GM12878 (cell line): ENCODE data around the gene HYCC1. TPM values are rescaled to one million over a fixed set of nuclear protein-coding genes. Genes with fewer than 3 reads are reported as not detected.
A peak's percentile ranks its signal among the peaks of the same experiment; 100 is the strongest.

Experiments
- ATAC-seq: fragments of 200-7000 bp; cut with Tn5 transposase; 3 replicates; pipeline ENCODE4 v1.9.1; 2020; ENCODE audit warnings: mild to moderate bottlenecking, moderate library complexity
- BruUV-seq: library from RNA; stranded (reverse); fragments of 400-500 nt; replicated peaks from 2 replicates; lab custom pipeline; 2021; lab: Mats Ljungman, UMichigan
- CTCF ChIA-PET: fragments of 300-600 bp; sonication (Branson Sonifier 250); formaldehyde crosslinking; extraction: SDS; loops from one replicate; lab custom pipeline; 2021; ENCODE audit warnings: inconsistent platforms; lab: Yijun Ruan, JAX
- POLR2A ChIA-PET: fragments of 350-600 bp; formaldehyde crosslinking; extraction: SDS; loops from one replicate; lab custom pipeline; 2021; ENCODE audit warnings: inconsistent platforms; lab: Charles Lee
- RAD21 ChIA-PET: fragments of 300-600 bp; sonication (Branson Sonifier 250); formaldehyde crosslinking; loops from one replicate; lab custom pipeline; 2023; ENCODE audit warnings: antibody characterized with exemption; ENCODE audit not compliant: unreplicated experiment; lab: Charles Lee
- SMC1A ChIA-PET: fragments of 300-600 bp; sonication (Branson Sonifier 250); formaldehyde crosslinking; loops from one replicate; lab custom pipeline; 2023; ENCODE audit not compliant: unreplicated experiment, uncharacterized antibody; lab: Charles Lee
- DNase-seq: peaks from one replicate; pipeline ENCODE4 v3.0.0-alpha.2; 2011; ENCODE audit warnings: low read depth, low spot score
- FAIRE-seq: peaks from 3 replicates; lab custom pipeline; 2011; peaks lifted over from hg19 to GRCh38; lab: Jason Lieb, UNC
- H2AFZ ChIP-seq: 2 replicates; pipeline ENCODE4 v1.6.0; 2011; ENCODE audit warnings: low read depth, low read length, control low read depth; ENCODE audit not compliant: control insufficient read depth
- H3K27ac ChIP-seq: 2 replicates; pipeline ENCODE4 v1.5.1; 2011; ENCODE audit warnings: control low read depth; ENCODE audit not compliant: control insufficient read depth, insufficient read depth
- H3K27me3 ChIP-seq, 2 experiments: replicated peaks in 1 of 2; 2 replicates each; pipeline versions ENCODE4 v1.6.0 to v1.6.1; 2011; ENCODE audit warnings: low read length in 1 of 2; ENCODE audit not compliant: control insufficient read depth in 2 of 2, insufficient read depth in 2 of 2
- H3K36me3 ChIP-seq, 2 experiments: 2 replicates each; pipeline ENCODE4 v1.5.1; 2011; ENCODE audit warnings: low read length in 1 of 2; ENCODE audit not compliant: control insufficient read depth in 2 of 2, insufficient read depth in 2 of 2
- H3K4me1 ChIP-seq: 2 replicates; pipeline ENCODE4 v1.6.1; 2011; ENCODE audit warnings: mild to moderate bottlenecking, low read length, moderate library complexity, mixed read lengths; ENCODE audit not compliant: control insufficient read depth, insufficient read depth
- H3K4me2 ChIP-seq: 2 replicates; pipeline ENCODE4 v1.6.0; 2011; ENCODE audit warnings: control low read depth; ENCODE audit not compliant: control insufficient read depth, insufficient read depth
- H3K4me3 ChIP-seq: fragments of 200-600 bp; sonication (generic); 2 replicates; pipeline ENCODE4 v1.5.1; 2016
- H3K79me2 ChIP-seq: 2 replicates; pipeline ENCODE4 v1.6.0; 2011; ENCODE audit warnings: low read length; ENCODE audit not compliant: control insufficient read depth, insufficient read depth
- H3K9ac ChIP-seq: 2 replicates; pipeline ENCODE4 v1.8.0; 2011; ENCODE audit warnings: low read length, control low read depth, mixed read lengths; ENCODE audit not compliant: control insufficient read depth, insufficient read depth
- H3K9me3 ChIP-seq: replicated peaks from 3 replicates; pipeline ENCODE4 v1.5.1; 2011; ENCODE audit warnings: mild to moderate bottlenecking, low read length; ENCODE audit not compliant: control insufficient read depth, insufficient read depth
- H4K20me1 ChIP-seq: 2 replicates; pipeline ENCODE4 v1.6.0; 2011; ENCODE audit not compliant: control insufficient read depth, insufficient read depth
- ATF7 ChIP-seq: fragments of 450-650 bp; IDR thresholded peaks from 2 replicates; pipeline ENCODE4 v1.6.1; 2016; ENCODE audit warnings: low read depth, mild to moderate bottlenecking
- GATAD2B ChIP-seq: fragments of 450-650 bp; conservative IDR thresholded peaks from 2 replicates; pipeline ENCODE4 v1.6.1; 2017; ENCODE audit warnings: low read depth, mild to moderate bottlenecking, moderate library complexity
- MYB ChIP-seq: fragments of 150-350 bp; IDR thresholded peaks from 2 replicates; pipeline ENCODE4 v1.6.1; 2014; ENCODE audit warnings: mild to moderate bottlenecking, low read depth, low read length, borderline replicate concordance
- PAX5 ChIP-seq: IDR thresholded peaks from 2 replicates; pipeline ENCODE4 v1.6.1; 2011; ENCODE audit warnings: low read depth, low read length, borderline replicate concordance
- POLR2AphosphoS2 ChIP-seq: IDR thresholded peaks from 2 replicates; pipeline ENCODE4 v1.6.1; 2011; ENCODE audit warnings: low read depth, mild to moderate bottlenecking, low read length, improper control_type of control experiment, moderate library complexity
- POLR2AphosphoS5 ChIP-seq: IDR thresholded peaks from 2 replicates; pipeline ENCODE4 v1.6.1; 2011; ENCODE audit warnings: mild to moderate bottlenecking, low read length, inconsistent platforms
- RAD51 ChIP-seq: fragments of 450-650 bp; IDR thresholded peaks from 2 replicates; pipeline ENCODE4 v1.6.1; 2016; ENCODE audit warnings: moderate library complexity, mild to moderate bottlenecking, inconsistent platforms
- SMARCA5 ChIP-seq: fragments of 450-650 bp; IDR thresholded peaks from 2 replicates; pipeline ENCODE4 v1.6.1; 2017; ENCODE audit warnings: mild to moderate bottlenecking
- SPI1 ChIP-seq: IDR thresholded peaks from 2 replicates; pipeline ENCODE4 v1.6.1; 2011; ENCODE audit warnings: low read depth, mild to moderate bottlenecking, low read length, moderate library complexity, borderline replicate concordance; ENCODE audit not compliant: insufficient read depth
- USF2 ChIP-seq: IDR thresholded peaks from 2 replicates; pipeline ENCODE4 v1.6.1; 2011; ENCODE audit warnings: low read depth, low read length, improper control_type of control experiment, borderline replicate concordance
- ZNF622 ChIP-seq: fragments of 450-650 bp; IDR thresholded peaks from 2 replicates; pipeline ENCODE4 v1.6.1; 2017; ENCODE audit warnings: mild to moderate bottlenecking, inconsistent platforms
- ZZZ3 ChIP-seq: IDR thresholded peaks from 2 replicates; pipeline ENCODE4 v1.6.1; 2011; ENCODE audit warnings: low read depth; ENCODE audit not compliant: control insufficient read depth, insufficient read length
- WGBS: methylation state at CpG from one replicate; pipeline ENCODE4 v1.1.6; 2016; ENCODE audit warnings: low lambda C conversion rate; ENCODE audit not compliant: insufficient replicate concordance, insufficient coverage; ENCODE audit errors: missing lambda C conversion rate; 5-methylcytosine and 5-hydroxymethylcytosine counted together
- in situ Hi-C: fragments of 300-500 bp; cut with MboI; formaldehyde crosslinking; loops from 9 replicates; pipeline ENCODE4 v1.14.3; 2018; ENCODE audit warnings: mixed read lengths
- intact Hi-C: fragments of 100-400 bp; cut with micrococcal nuclease; formaldehyde crosslinking; loops from one replicate; pipeline ENCODE4 v1.14.2; 2022; ENCODE audit not compliant: unreplicated experiment
- polyA plus RNA-seq, 11 experiments: library from polyadenylated mRNA; depleted of rRNA in 4 of 11; unstranded in 6 of 11; stranded (reverse) in 5 of 11; fragments of >200 nt; fragmentation: Nextera tagmentation in 4 of 11; fragmentation: Illumina TruSeq in 1 of 11; extraction: Ambion mirVana in 4 of 11; extraction: Trizol in 1 of 11; gene quantifications; 1 replicate in 1 of 11; 2 replicates in 10 of 11; pipeline versions ENCODE4 v1.2.1 to v1.2.3, GENCODE V29; 2011 to 2016; ENCODE audit warnings: inconsistent platforms in 2 of 11, missing spikeins in 2 of 11, low read depth in 1 of 11
- total RNA-seq, 4 experiments: library from RNA; depleted of rRNA in 3 of 4; stranded (reverse); fragments of >200 nt in 3 of 4; fragmentation: Illumina TruSeq in 1 of 4; extraction: Trizol in 1 of 4; gene quantifications; 2 replicates each; pipeline versions ENCODE4 v1.2.1 to v1.2.3, GENCODE V29; 2013 to 2021

HYCC1 gene
- total and polyA plus RNA-seq, 10 of the 15 experiments (the other 5 are each of a cell fraction or from before 2014, with no cell fraction given) = 8.5 to 62.9 (median 33.1) TPM

- TF ChIP-seq ZZZ3 = no peak
These were observed 3.4 kb upstream of the HYCC1 start (continued) for GRCh38 chr7:23017309-23017708.

DNA sequence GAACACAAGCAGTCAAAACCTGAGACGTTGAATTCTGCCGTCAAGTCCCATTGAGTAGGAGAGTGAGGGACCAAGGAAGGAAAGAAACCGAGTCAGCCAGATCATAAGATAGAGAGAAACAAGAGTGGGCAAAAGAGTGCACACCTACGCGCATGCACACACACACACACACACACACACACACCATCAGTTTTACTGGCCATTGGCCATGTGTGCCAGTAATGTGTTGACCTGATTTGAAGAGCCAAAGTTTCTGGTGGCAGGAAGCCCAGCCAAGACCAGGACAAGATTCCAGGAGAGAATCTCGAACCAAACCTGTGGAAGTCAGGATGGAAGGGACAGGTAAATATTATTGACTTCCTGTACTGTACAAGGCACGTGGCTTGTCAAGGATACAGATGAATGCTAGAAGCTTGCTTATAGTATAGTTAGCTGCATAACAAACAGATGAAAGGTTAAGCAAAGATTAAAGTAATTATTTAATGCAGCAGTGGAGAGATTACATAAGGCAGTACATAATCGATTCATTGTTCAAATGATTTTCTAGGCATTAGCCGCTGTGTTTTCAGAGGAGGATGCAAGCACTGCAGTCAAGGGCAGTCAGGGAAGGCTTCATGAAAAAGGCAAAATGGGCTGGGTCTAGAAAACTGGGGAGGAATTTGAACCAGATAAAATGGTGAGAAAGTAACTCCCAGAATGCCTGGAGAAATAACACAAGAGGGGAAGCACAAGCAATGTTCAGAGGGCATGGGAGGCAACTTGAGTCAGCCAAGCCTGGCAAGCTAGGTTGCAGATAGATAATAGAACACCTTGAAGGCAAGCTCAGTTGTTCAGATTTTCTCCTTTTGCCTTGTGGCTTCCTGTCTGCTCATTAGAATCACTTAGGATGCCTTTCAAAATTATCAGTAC, 2.7 kb upstream of the HYCC1 start:
- BruUV-seq = no TSS peak
- ATAC-seq = no peak
- Histone ChIP-seq H3K9me3 (no peaks in the 10 kb centered on the region; the same call in 2 of the 3 replicates), H3K36me3 (no peaks in the 10 kb centered on the region), H3K27me3 (no peaks in the 10 kb centered on the region), H3K4me1 (peaks cover 18% of the 10 kb centered on the region), H3K79me2 (peaks cover 23% of the 10 kb centered on the region), H3K4me3 (no peak overlapping the region), H3K27ac (no peak overlapping the region), H3K4me2 (peak overlapping the region; percentile 34), H4K20me1 (no peaks in the 10 kb centered on the region), H2AFZ (peak overlapping the region; percentile 68), H3K9ac (no peak overlapping the region)
- intact Hi-C loops = no loop called here
- no peak for FAIRE-seq
- TF ChIP-seq POLR2AphosphoS2 = no peak
- no peak for TF ChIP-seq SPI1
- no peak for TF ChIP-seq PAX5
- TF ChIP-seq USF2 = no peak
- no peak for TF ChIP-seq GATAD2B
- TF ChIP-seq SMARCA5 = no peak
- no peak for TF ChIP-seq ZNF622
- TF ChIP-seq RAD51 = no peak
- TF ChIP-seq MYB = no peak
- no peak for TF ChIP-seq ATF7
- TF ChIP-seq POLR2AphosphoS5 = no peak
- ChIA-PET CTCF (interaction anchor here (0.9 to 2.7 kb wide), 4 partner anchors 8 to 161 kb away, joined by 3 to 23 read pairs (median 6); no protein-coding TSS in a partner anchor), RAD21 (interaction anchor here (1.0 to 1.8 kb wide), 2 partner anchors 20 to 23 kb away, joined by 3 to 4 read pairs; no protein-coding TSS in a partner anchor), POLR2A (interaction anchor here (0.6 to 2.0 kb wide), 8 partner anchors 14 to 303 kb away, joined by 3 to 6 read pairs (median 4); no protein-coding TSS in a partner anchor), SMC1A (interaction anchor here (0.7 to 4.5 kb wide), 10 partner anchors 8 to 579 kb away, joined by 3 to 27 read pairs (median 4); no protein-coding TSS in a partner anchor)
- in situ Hi-C loops = loop anchor here (10.0 kb wide), 1 partner anchor 1072 kb away; the partner anchor contains the start of gene CDCA7L
- no peak for DNase-seq
- WGBS = 96% methylated on average over 9 of the region's 9 CpGs
